ENCODE results near the gene MECP2. TPM values are rescaled to one million over a fixed set of nuclear protein-coding genes. Genes with fewer than 3 reads are reported as not detected.

Gene MECP2
- total and polyA plus RNA-seq, 2 of the 13 experiments (the other 11 are each of a cell fraction or from before 2014, with no cell fraction given) = 7.9 to 18.1 TPM

DNA sequence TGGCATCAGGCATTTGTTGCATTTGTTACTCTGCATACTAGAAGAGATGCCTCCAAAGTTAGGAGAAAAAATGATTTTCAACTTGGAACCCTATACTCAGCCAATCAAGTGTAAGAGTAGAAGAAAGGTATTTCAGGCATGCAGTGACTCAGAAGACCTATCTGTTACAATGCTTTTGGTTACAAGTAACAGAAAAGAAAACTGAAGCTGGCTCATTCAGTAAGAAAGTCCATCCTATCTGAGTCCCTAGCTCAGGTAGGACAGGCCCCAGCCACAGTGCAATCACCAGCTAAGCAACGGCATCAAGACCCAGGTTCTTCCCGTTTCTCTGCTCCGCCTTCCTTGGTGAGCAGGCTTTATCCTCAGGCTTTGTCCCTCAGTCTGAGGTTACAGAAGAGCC is 23.3 kb downstream of the MECP2 start:
- BruUV-seq (replicated peaks) = no TSS peak
- Histone ChIP-seq H3K4me2 (ENCODE audit: low read depth, low read length) (no peak overlapping the region), H3K9me3 (ENCODE audit: low read length) (no peaks in the 10 kb centered on the region), H3K9ac (ENCODE audit: insufficient read depth, low read depth, low read length) (no peak overlapping the region), H3K36me3 (replicated peaks in 1 of 2; ENCODE audit: control insufficient read depth in 1 of 2, insufficient read depth in 2 of 2, low read length in 2 of 2) (0 out of 5 replicates have a peak, but pooled peaks cover 0 to 5% of the 10 kb centered on the region in 2 experiments), H3K4me1 (ENCODE audit: insufficient read depth, low read length) (peaks cover 14% of the 10 kb centered on the region), H4K20me1 (ENCODE audit: insufficient read depth, low read length) (no peaks in the 10 kb centered on the region), H3K79me2 (ENCODE audit: insufficient read depth, low read length) (peaks cover 61% of the 10 kb centered on the region), H3K27ac (ENCODE audit: extremely low read length, insufficient read depth, low read length) (no peak overlapping the region), H3K4me3 (replicated peaks in 1 of 3; ENCODE audit: insufficient read depth in 1 of 3, low read depth in 2 of 3, low read length in 3 of 3) (no peak overlapping the region), H2AFZ (ENCODE audit: low read length) (no peak overlapping the region), H3K27me3 (ENCODE audit: control insufficient read depth in 1 of 2, insufficient read depth in 2 of 2, low read length in 2 of 2) (no peaks in the 10 kb centered on the region)
- in situ Hi-C loops (cut with HindIII; ENCODE audit: extremely low pct_ligation_motif_present, low pct_unique_long_range_greater_than_20kb) (no loop called here), intact Hi-C loops (cut with micrococcal nuclease; ENCODE audit: unreplicated experiment) (no loop called here)
- DNase-seq (ENCODE audit: low spot score) (peak; percentile 19), ATAC-seq (peak; percentile 33; the same call in 2 of the 3 replicates), FAIRE-seq (no peak)
- WGBS (ENCODE audit: low lambda C conversion rate) = 71% methylated on average over 2 of the region's 3 CpGs
- POLR2A ChIA-PET = no interaction called here
- TF ChIP-seq IRX3 (CRISPR knock-in tag; IDR thresholded peaks at IDR 0.05; ENCODE audit: borderline replicate concordance, low read depth) = no peak
- no peak for TF ChIP-seq ZC3H13 (CRISPR knock-in tag; IDR thresholded peaks at IDR 0.05)
- no peak for TF ChIP-seq KLF16 (CRISPR knock-in tag; IDR thresholded peaks at IDR 0.05)
- TF ChIP-seq, protein P1, sequence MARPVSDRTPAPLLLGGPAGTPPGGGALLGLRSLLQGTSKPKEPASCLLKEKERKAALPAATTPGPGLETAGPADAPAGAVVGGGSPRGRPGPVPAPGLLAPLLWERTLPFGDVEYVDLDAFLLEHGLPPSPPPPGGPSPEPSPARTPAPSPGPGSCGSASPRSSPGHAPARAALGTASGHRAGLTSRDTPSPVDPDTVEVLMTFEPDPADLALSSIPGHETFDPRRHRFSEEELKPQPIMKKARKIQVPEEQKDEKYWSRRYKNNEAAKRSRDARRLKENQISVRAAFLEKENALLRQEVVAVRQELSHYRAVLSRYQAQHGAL (CRISPR knock-in tag; IDR thresholded peaks at IDR 0.05; ENCODE audit: not compliant biosample characterization) = no peak
- TF ChIP-seq, protein P2, sequence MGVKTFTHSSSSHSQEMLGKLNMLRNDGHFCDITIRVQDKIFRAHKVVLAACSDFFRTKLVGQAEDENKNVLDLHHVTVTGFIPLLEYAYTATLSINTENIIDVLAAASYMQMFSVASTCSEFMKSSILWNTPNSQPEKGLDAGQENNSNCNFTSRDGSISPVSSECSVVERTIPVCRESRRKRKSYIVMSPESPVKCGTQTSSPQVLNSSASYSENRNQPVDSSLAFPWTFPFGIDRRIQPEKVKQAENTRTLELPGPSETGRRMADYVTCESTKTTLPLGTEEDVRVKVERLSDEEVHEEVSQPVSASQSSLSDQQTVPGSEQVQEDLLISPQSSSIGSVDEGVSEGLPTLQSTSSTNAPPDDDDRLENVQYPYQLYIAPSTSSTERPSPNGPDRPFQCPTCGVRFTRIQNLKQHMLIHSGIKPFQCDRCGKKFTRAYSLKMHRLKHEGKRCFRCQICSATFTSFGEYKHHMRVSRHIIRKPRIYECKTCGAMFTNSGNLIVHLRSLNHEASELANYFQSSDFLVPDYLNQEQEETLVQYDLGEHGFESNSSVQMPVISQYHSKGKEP (CRISPR knock-in tag; IDR thresholded peaks at IDR 0.05) = no peak
- TF ChIP-seq ZNF296 (CRISPR knock-in tag; conservative IDR thresholded peaks at IDR 0.05) = no peak
- no peak for TF ChIP-seq SRSF9 (IDR thresholded peaks at IDR 0.05; ENCODE audit: borderline replicate concordance, insufficient read depth, low read depth, low read length, poor library complexity, severe bottlenecking)
- TF ChIP-seq FOXA3 (CRISPR knock-in tag; IDR thresholded peaks at IDR 0.05) = no peak
- TF ChIP-seq KDM5B (CRISPR knock-in tag; IDR thresholded peaks at IDR 0.05; ENCODE audit: borderline replicate concordance) = no peak
- TF ChIP-seq ZSCAN12 (CRISPR knock-in tag; IDR thresholded peaks at IDR 0.05) = no peak
- CTCF ChIA-PET (ENCODE audit: low intra/inter-chr PET ratio, low total read pairs) = no interaction called here
